GM18519 (cell line): Measurements from ENCODE around the gene ZNF789.

Source experiments
- ATAC-seq: cut with Tn5 transposase; IDR thresholded peaks from one replicate; pipeline ENCODE4 v1.9.1; 2021; ENCODE audit warnings: mild to moderate bottlenecking, moderate library complexity; ENCODE audit not compliant: unreplicated experiment, low FRiP score

Gene ZNF789

GRCh38 chr7:99457650-99458493 is 14.8 kb upstream of the ZNF789 start:
- ATAC-seq, result no peak

- no peak for ATAC-seq
Measured at GRCh38 chr7:99459087-99459486, 13.6 kb upstream of the ZNF789 start.

- no peak for ATAC-seq
Measured at GRCh38 chr7:99460651-99461050, 12.0 kb upstream of the ZNF789 start.

GRCh38 chr7:99461221-99461620 is 11.5 kb upstream of the ZNF789 start:
- ATAC-seq, result no peak

- ATAC-seq, result no peak
Measured at GRCh38 chr7:99465421-99465768, 7.3 kb upstream of the ZNF789 start.

GRCh38 chr7:99468336-99468918 is 4.3 kb upstream of the ZNF789 start:
- no peak for ATAC-seq

- no peak for ATAC-seq
Measured at GRCh38 chr7:99469381-99470065, 3.2 kb upstream of the ZNF789 start.

- no peak for ATAC-seq
Measured at GRCh38 chr7:99473315-99473596, 566 bp downstream of the ZNF789 start.

- no peak for ATAC-seq
Measured at GRCh38 chr7:99476107-99476506, 3.4 kb downstream of the ZNF789 start.

GRCh38 chr7:99478464-99479440 is 6.1 kb downstream of the ZNF789 start:
- no peak for ATAC-seq

- no peak for ATAC-seq
Measured at GRCh38 chr7:99485094-99485493, 12.4 kb downstream of the ZNF789 start.

GRCh38 chr7:99489235-99489634 is 16.5 kb downstream of the ZNF789 start:
- ATAC-seq, result no peak

- no peak for ATAC-seq
Measured at GRCh38 chr7:99490878-99491277, 18.2 kb downstream of the ZNF789 start.

GRCh38 chr7:99493823-99494222 is 21.1 kb downstream of the ZNF789 start:
- no peak for ATAC-seq

- ATAC-seq, result no peak
Measured at GRCh38 chr7:99497766-99498545, 25.3 kb downstream of the ZNF789 start.

- no peak for ATAC-seq
Measured at GRCh38 chr7:99498546-99498944, 25.9 kb downstream of the ZNF789 start.

GRCh38 chr7:99499371-99499720 is 26.7 kb downstream of the ZNF789 start:
- peak; percentile 15 for ATAC-seq

- ATAC-seq, result peak; percentile 34
Measured at GRCh38 chr7:99499721-99500636, 27.3 kb downstream of the ZNF789 start, which contains the start of gene ZNF394. TSS of gene ZNF394 (minus strand) at chr7:99500281. CDS start at chr7:99500093, 188 bp downstream.

GRCh38 chr7:99500637-99501009 is 27.9 kb downstream of the ZNF789 start:
- no peak for ATAC-seq
